HepG2 (cell line): ENCODE data around the gene MDM4. TPM values are rescaled to one million over a fixed set of nuclear protein-coding genes. Genes with fewer than 3 reads are reported as not detected.

ENCODE experiments used
- ATAC-seq: fragments of 200-7000 bp; cut with Tn5 transposase; 3 replicates; pipeline ENCODE4 v1.9.1; 2020; ENCODE audit warnings: mild to moderate bottlenecking, moderate library complexity
- BruUV-seq: library from RNA; stranded (reverse); fragments of 400-500 nt; replicated peaks from 2 replicates; lab custom pipeline; 2021; lab: Mats Ljungman, UMichigan
- CTCF ChIA-PET: fragments of 300-600 bp; formaldehyde crosslinking; extraction: SDS; loops from one replicate; lab custom pipeline; 2021; ENCODE audit warnings: low total read pairs, inconsistent platforms, low intra/inter-chr PET ratio; lab: Yijun Ruan, JAX
- POLR2A ChIA-PET: fragments of 350-600 bp; sonication (Branson Sonifier 250); formaldehyde crosslinking; loops from one replicate; lab custom pipeline; 2020; ENCODE audit warnings: antibody characterized with exemption, inconsistent platforms; lab: Yijun Ruan, JAX
- DNase-seq: peaks from one replicate; pipeline ENCODE4 v3.0.0-alpha.2; 2015; ENCODE audit warnings: low spot score
- FAIRE-seq: peaks from 3 replicates; lab custom pipeline; 2011; peaks lifted over from hg19 to GRCh38; lab: Jason Lieb, UNC
- H2AFZ ChIP-seq: one replicate; pipeline ENCODE4 v1.6.1; 2011; ENCODE audit warnings: low read length, inconsistent platforms
- H3K27ac ChIP-seq: fragments of 300-600 bp; 3 replicates; pipeline ENCODE4 v1.8.0; 2011; ENCODE audit warnings: mixed run types, mild to moderate bottlenecking, mixed read lengths, low read length, inconsistent platforms; ENCODE audit not compliant: insufficient read depth; ENCODE audit errors: extremely low read length
- H3K27me3 ChIP-seq, 2 experiments: fragments of 200-600 bp in 1 of 2; 2 replicates in 1 of 2; 3 replicates in 1 of 2; pipeline versions ENCODE4 v1.6.0 to v1.8.0; 2011; ENCODE audit warnings: low read length in 2 of 2, mild to moderate bottlenecking in 2 of 2, moderate library complexity in 2 of 2, inconsistent platforms in 1 of 2; ENCODE audit not compliant: insufficient read depth in 2 of 2, control insufficient read depth in 1 of 2
- H3K36me3 ChIP-seq, 2 experiments: fragments of 200-600 bp in 1 of 2; replicated peaks in 1 of 2; 2 replicates in 1 of 2; 3 replicates in 1 of 2; pipeline versions ENCODE4 v1.5.1 to v1.8.0; 2011; ENCODE audit warnings: low read length in 2 of 2, inconsistent platforms in 1 of 2; ENCODE audit not compliant: insufficient read depth in 2 of 2, control insufficient read depth in 1 of 2
- H3K4me1 ChIP-seq: 2 replicates; pipeline ENCODE4 v1.5.1; 2012; ENCODE audit warnings: low read length, inconsistent platforms; ENCODE audit not compliant: insufficient read depth
- H3K4me2 ChIP-seq: 2 replicates; pipeline ENCODE4 v1.6.0; 2011; ENCODE audit warnings: low read depth, low read length, inconsistent platforms
- H3K4me3 ChIP-seq, 3 experiments: fragments of 200-600 bp in 1 of 3; sonication (generic), shearing (Covaris generic) in 1 of 3; replicated peaks in 1 of 3; 2 replicates each; pipeline ENCODE4 v1.5.1; 2011 to 2016; ENCODE audit warnings: low read length in 3 of 3, inconsistent platforms in 2 of 3, low read depth in 2 of 3, mild to moderate bottlenecking in 2 of 3, control low read depth in 1 of 3, mixed read lengths in 1 of 3; ENCODE audit not compliant: insufficient read depth in 1 of 3
- H3K79me2 ChIP-seq: one replicate; pipeline ENCODE4 v1.6.1; 2011; ENCODE audit warnings: low read length, inconsistent platforms; ENCODE audit not compliant: insufficient read depth
- H3K9ac ChIP-seq: 2 replicates; pipeline ENCODE4 v1.6.0; 2011; ENCODE audit warnings: mild to moderate bottlenecking, low read depth, low read length, inconsistent platforms; ENCODE audit not compliant: insufficient read depth
- H3K9me3 ChIP-seq: 2 replicates; pipeline ENCODE4 v1.5.1; 2012; ENCODE audit warnings: mild to moderate bottlenecking, low read length
- H4K20me1 ChIP-seq: 2 replicates; pipeline ENCODE4 v1.6.0; 2011; ENCODE audit warnings: inconsistent platforms, mild to moderate bottlenecking, low read length, moderate library complexity; ENCODE audit not compliant: insufficient read depth
- CEBPB ChIP-seq: IDR thresholded peaks from 2 replicates; pipeline ENCODE4 v1.6.1; 2011; ENCODE audit warnings: low read depth, low read length, improper control_type of control experiment, borderline replicate concordance
- CEBPG ChIP-seq: IDR thresholded peaks from 2 replicates; pipeline ENCODE4 v1.6.1; 2016
- EHMT2 ChIP-seq: fragments of 200-600 bp; sonication (generic); IDR thresholded peaks from 2 replicates; pipeline ENCODE4 v1.7.0; 2017; ENCODE audit warnings: antibody characterized with exemption, low read depth, low read length, borderline replicate concordance
- IKZF5 ChIP-seq: IDR thresholded peaks from 2 replicates; pipeline ENCODE4 v1.6.1; 2018; ENCODE audit warnings: missing genetic modification reagents, mild to moderate bottlenecking, missing compliant biosample characterization
- ZNF124 ChIP-seq: sonication (generic); formaldehyde crosslinking; IDR thresholded peaks from 2 replicates; pipeline ENCODE4 v1.4.0; 2020; ENCODE audit warnings: missing genetic modification reagents
- ZNF274 ChIP-seq: sonication (generic); formaldehyde crosslinking; IDR thresholded peaks from 2 replicates; pipeline ENCODE4 v1.5.1; 2020; ENCODE audit warnings: mild to moderate bottlenecking, missing genetic modification reagents
- ZNF292 ChIP-seq: sonication (generic); formaldehyde crosslinking; IDR thresholded peaks from 2 replicates; pipeline ENCODE4 v1.8.1; 2022; ENCODE audit warnings: mild to moderate bottlenecking, low read depth, missing genetic modification reagents, borderline replicate concordance
- WGBS: methylation state at CpG from one replicate; pipeline ENCODE4 v1.1.6; 2017; ENCODE audit warnings: low lambda C conversion rate; 5-methylcytosine and 5-hydroxymethylcytosine counted together
- in situ Hi-C: cut with HindIII; loops from 2 replicates; pipeline ENCODE4 v1.10.0; 2017; ENCODE audit warnings: low pct_unique_long_range_greater_than_20kb; ENCODE audit not compliant: extremely low pct_ligation_motif_present
- intact Hi-C: fragments of 100-400 bp; cut with micrococcal nuclease; formaldehyde crosslinking; loops from one replicate; pipeline ENCODE4 v1.10.0; 2022; ENCODE audit not compliant: unreplicated experiment
- polyA plus RNA-seq, 8 experiments: library from polyadenylated mRNA; depleted of rRNA in 3 of 8; stranded (reverse) in 7 of 8; unstranded in 1 of 8; fragments of >200 nt; fragmentation: Illumina TruSeq in 4 of 8; extraction: Trizol in 4 of 8; gene quantifications; 2 replicates each; pipeline versions ENCODE4 v1.2.1 to v1.2.3, GENCODE V29; 2011 to 2016; ENCODE audit warnings: low read depth in 4 of 8, missing spikeins in 1 of 8, mixed read lengths in 1 of 8; ENCODE audit not compliant: insufficient read depth in 1 of 8
- total RNA-seq, 5 experiments: library from RNA; depleted of rRNA; stranded (reverse); fragments of >200 nt; fragmentation: Illumina TruSeq; extraction: Trizol; gene quantifications; 2 replicates each; pipeline ENCODE4 v1.2.3, GENCODE V29; 2016; ENCODE audit warnings: low read depth in 1 of 5

MDM4 gene
- total and polyA plus RNA-seq, 2 of the 13 experiments (the other 11 are each of a cell fraction or from before 2014, with no cell fraction given): 14.9 to 19.0 TPM

- no peaks in the 10 kb centered on the region for H3K9me3 ChIP-seq
- no peak overlapping the region for H3K4me3 ChIP-seq
- peak; percentile 85 for ATAC-seq
- DNase-seq: peak; percentile 21
- H3K4me2 ChIP-seq: no peak overlapping the region
- POLR2A ChIA-PET: no interaction called here
- WGBS: 32% methylated on average over 7 of the region's 7 CpGs
- TF ChIP-seq CEBPB: peak; percentile 65; the same call in 1 of the 2 replicates
- peak; percentile 43; the same call in 1 of the 2 replicates for TF ChIP-seq CEBPG (CRISPR knock-in tag)
- TF ChIP-seq ZNF124 (CRISPR knock-in tag): no peak
- no peak for TF ChIP-seq ZNF292 (CRISPR knock-in tag)
- TF ChIP-seq IKZF5 (CRISPR knock-in tag): peak; percentile 84; the same call in 1 of the 2 replicates
- no peak for TF ChIP-seq ZNF274 (CRISPR knock-in tag)
- no peak for TF ChIP-seq EHMT2
- no TSS peak for BruUV-seq
- no peaks in the 10 kb centered on the region for H3K36me3 ChIP-seq
- H3K4me1 ChIP-seq: peaks cover 24% of the 10 kb centered on the region
- CTCF ChIA-PET: no interaction called here
- FAIRE-seq: peak; percentile 66
- H3K27me3 ChIP-seq: no peaks in the 10 kb centered on the region
- H4K20me1 ChIP-seq: no peaks in the 10 kb centered on the region
- H3K79me2 ChIP-seq: no peaks in the 10 kb centered on the region
- no peak overlapping the region for H3K9ac ChIP-seq
- in situ Hi-C loops (no loop called here), intact Hi-C loops (no loop called here)
- H2AFZ ChIP-seq: no peak overlapping the region
- no peak overlapping the region for H3K27ac ChIP-seq
Observed at GRCh38 chr1:204483791-204484190, 32.4 kb upstream of the MDM4 start.
